ENCODE results near the gene CLECL1.

- TF ChIP-seq CTCF (IDR thresholded peaks at IDR 0.05; ENCODE audit: insufficient read depth, low read depth, low read length): no peak
- no peak for TF ChIP-seq EZH2 (IDR thresholded peaks at IDR 0.05; ENCODE audit: insufficient read depth, low read length)
These were observed 21.2 kb downstream of the CLECL1 start for GRCh38 chr12:9711664-9712063.

All from astrocyte (in vitro differentiated cells and primary cell).